DMS153 treated with DMSO at 0.1 percent for 48 hours (cell line): Measurements from ENCODE around the gene C1orf167.
"Not testable (repeated sequence)": the region's sequence is repeated elsewhere in the genome, so short reads cannot be mapped to it uniquely, and the experiment has no call there.

Experiments used
- DNase-seq: peaks from one replicate; lab custom pipeline; 2025; ENCODE audit not compliant: unreplicated experiment; lab: John Stamatoyannopoulos, UW

The C1orf167 gene

GRCh38 chr1:11799896-11800295 is 37.9 kb downstream of the C1orf167 start:
- DNase-seq = no peak

GRCh38 chr1:11800391-11800755 is 38.4 kb downstream of the C1orf167 start:
- no peak for DNase-seq

GRCh38 chr1:11800756-11801433 is 38.9 kb downstream of the C1orf167 start:
- DNase-seq = no peak

GRCh38 chr1:11802616-11802972 is 40.6 kb downstream of the C1orf167 start:
- no peak for DNase-seq

GRCh38 chr1:11802973-11803885 is 41.2 kb downstream of the C1orf167 start:
- peak; percentile 45 for DNase-seq

GRCh38 chr1:11803924-11804665 is 42.1 kb downstream of the C1orf167 start:
- not testable (repeated sequence) for DNase-seq

GRCh38 chr1:11804666-11805421 is 42.9 kb downstream of the C1orf167 start:
- DNase-seq = peak; percentile 51

- DNase-seq = peak; percentile 99
Measured at GRCh38 chr1:11805422-11806306, 43.7 kb downstream of the C1orf167 start, which contains the start of the genes CLCN6 and MTHFR. Gene CLCN6, plus strand, starts transcription at chr1:11806191. Its CDS starts 72 bp downstream, at chr1:11806263. Gene MTHFR, minus strand, starts transcription at chr1:11805964. Its CDS starts 2,848 bp downstream, at chr1:11803116.

- DNase-seq = no peak
Measured at GRCh38 chr1:11806307-11806936, 44.4 kb downstream of the C1orf167 start.

GRCh38 chr1:11807133-11807532 is 45.1 kb downstream of the C1orf167 start:
- DNase-seq = no peak

GRCh38 chr1:11813021-11813420 is 51.0 kb downstream of the C1orf167 start:
- no peak for DNase-seq

GRCh38 chr1:11817192-11817591 is 55.2 kb downstream of the C1orf167 start:
- no peak for DNase-seq

- DNase-seq = no peak
Measured at GRCh38 chr1:11822091-11822490, 60.1 kb downstream of the C1orf167 start.

- DNase-seq = no peak
Measured at GRCh38 chr1:11823366-11824137, 61.6 kb downstream of the C1orf167 start.

GRCh38 chr1:11825131-11825530 is 63.1 kb downstream of the C1orf167 start:
- no peak for DNase-seq

GRCh38 chr1:11826946-11827345 is 65.0 kb downstream of the C1orf167 start:
- DNase-seq = no peak

GRCh38 chr1:11828511-11828910 is 66.5 kb downstream of the C1orf167 start:
- no peak for DNase-seq

- DNase-seq = no peak
Measured at GRCh38 chr1:11831945-11832725, 70.1 kb downstream of the C1orf167 start.
